HUDEP-2 (cell line): ENCODE results near the gene FOXD2.

Experiments
- DNase-seq, 76 experiments: peaks; one replicate each; lab custom pipeline; 2025; ENCODE audit not compliant: unreplicated experiment in 76 of 76; lab: John Stamatoyannopoulos, UW

Gene FOXD2

GRCh38 chr1:47459253-47459788, 21.5 kb downstream of the FOXD2 start:
- no peak for DNase-seq

GRCh38 chr1:47460040-47460439, 22.2 kb downstream of the FOXD2 start:
- no peak for DNase-seq

GRCh38 chr1:47460456-47460855, 22.6 kb downstream of the FOXD2 start:
- DNase-seq, result no peak

- DNase-seq, result no peak
Observed at GRCh38 chr1:47465605-47466004, 27.8 kb downstream of the FOXD2 start.

GRCh38 chr1:47468709-47469389, 31.0 kb downstream of the FOXD2 start:
- DNase-seq, result no peak

DNA sequence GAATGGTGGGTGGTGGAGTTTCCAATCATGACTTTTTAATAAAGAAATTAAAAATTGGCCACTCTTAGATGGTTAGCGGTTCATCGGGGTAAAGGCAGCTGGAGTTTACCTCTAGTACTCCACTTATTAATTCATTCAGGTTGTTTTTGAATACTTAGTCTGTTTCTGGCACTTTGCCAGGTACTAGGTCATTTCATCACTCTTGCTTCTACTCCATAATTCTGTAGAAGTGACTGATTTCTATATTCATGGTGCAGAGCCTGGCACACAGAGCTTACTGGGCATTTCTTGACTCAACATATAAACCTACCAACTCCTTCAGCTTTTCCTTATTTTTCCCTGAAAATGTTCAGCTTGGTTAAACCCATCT, 31.5 kb downstream of the FOXD2 start:
- DNase-seq, result no peak

DNA sequence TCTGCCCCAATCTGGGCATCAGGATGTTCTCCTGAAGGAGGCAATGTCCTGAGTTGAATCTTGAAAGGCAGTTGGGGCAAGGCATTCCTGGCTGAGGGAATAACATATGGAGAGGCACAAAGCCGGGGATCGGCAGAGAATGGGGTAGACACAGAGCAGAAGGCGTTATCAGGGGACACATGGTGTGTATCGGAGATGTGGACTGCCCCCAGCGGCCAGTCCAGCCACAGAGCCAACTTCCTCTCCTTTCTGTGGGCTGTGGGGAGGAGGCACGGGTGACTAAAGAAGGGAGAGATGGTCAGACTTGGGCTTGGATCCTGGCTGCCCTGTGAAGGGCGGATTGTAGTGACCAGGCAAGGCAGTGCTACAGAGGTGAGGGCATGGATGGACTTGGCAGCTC, 32.1 kb downstream of the FOXD2 start:
- DNase-seq, result no peak

DNA sequence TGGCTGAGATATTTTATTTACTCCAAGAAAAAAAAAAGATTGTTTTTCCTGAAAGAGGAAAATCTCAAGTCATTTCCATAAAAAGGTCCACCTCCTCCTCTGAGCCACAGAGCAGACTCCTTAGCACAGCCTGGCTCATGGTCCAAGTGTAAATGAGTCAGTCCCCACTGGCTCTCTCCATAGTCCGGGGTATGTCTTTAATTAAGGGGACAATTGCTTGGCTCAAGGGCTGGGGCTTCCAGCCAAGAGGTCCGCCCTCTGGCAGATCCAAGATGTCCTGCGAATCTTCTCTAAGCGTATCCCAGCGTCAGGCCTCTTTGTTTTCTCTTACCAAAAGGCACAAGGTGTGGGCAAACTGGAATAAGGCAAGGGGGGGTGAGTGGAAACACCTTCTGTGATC, 33.3 kb downstream of the FOXD2 start:
- DNase-seq, result no peak

DNA sequence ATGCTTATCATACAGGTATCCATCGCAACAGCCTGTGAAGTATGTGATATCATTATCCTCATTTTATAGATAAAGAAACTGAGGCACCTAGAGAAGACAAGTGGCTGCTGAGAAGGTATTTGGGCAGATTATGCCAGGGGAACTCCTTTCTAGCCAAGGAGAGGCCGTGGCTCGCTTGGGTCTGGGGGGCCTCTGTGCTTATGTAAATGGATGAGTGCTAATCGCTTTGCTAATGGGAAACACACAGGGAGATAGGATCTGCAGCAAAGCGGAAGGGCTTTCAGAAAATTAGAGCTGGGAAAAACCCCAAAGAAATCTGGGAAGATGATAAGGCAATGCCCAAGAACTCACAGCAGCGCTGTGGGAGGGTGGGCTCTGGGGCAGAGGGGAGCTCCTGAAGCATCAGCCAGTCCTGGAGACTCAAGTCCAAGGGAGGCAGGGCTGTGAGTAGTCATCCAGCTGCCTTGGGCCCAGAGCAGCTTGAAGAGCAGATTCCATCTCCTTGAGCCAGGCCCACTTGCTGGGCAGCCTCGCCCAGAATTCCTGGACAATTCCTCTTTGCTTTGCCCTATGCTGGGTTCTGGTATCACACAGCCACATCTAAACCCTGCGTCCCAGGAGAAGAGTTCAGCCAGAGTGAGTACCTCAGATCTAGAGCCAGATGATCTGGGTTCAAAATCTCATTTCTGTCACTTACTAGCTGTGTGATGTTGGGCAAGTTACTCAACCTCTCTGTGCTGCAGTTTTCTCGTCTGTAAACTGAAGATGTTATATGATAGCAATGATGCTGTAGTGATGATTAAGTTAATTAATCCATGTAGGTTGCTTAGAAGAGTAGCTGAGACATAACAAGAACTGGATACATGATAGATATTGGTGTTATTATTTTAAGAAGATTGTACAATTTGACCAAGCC, 36.7 kb downstream of the FOXD2 start:
- no peak for DNase-seq

- DNase-seq, result no peak
Observed at GRCh38 chr1:47477595-47478080, 39.8 kb downstream of the FOXD2 start.

DNA sequence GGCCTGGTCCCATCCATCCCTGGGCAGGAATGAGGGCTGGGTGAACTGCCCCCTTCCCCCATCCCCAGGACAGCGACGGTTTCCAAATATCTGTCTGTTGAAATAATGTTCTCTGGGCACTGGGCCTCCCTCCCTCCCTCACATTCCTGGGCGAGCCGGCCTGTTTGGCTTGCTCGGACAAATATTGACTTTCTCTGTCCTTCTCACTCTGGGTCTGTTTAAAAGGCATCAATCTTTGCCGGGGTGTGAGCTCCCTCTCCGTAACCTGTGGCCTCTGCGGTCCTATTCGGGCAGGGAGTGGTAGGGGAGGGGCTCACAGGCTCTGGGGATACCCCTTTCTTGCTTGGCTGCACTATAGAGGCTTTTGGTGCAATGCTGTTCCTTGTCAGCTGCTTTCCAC, 40.2 kb downstream of the FOXD2 start:
- DNase-seq, result no peak

DNA sequence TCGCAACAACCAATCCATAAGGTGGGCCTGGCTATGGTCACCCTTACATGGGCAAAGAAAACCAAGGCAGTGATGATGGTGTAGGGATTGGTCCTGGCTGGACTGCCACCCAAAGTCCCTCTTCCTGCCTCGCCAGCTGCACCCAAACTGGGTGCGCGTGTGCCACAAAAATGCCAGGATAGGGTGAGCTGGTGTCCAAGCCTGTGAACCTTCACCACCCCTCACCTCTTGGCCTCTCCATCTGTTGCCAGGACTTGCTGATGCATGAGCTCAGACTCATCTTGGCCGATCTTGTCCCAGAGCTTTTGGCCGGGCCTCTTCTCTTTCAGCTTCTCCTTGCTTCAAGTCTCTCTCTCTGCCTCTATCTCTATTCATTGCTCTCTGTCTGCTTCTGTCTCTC, 41.8 kb downstream of the FOXD2 start:
- DNase-seq, result no peak

GRCh38 chr1:47481936-47482335, 44.1 kb downstream of the FOXD2 start:
- no peak for DNase-seq

DNA sequence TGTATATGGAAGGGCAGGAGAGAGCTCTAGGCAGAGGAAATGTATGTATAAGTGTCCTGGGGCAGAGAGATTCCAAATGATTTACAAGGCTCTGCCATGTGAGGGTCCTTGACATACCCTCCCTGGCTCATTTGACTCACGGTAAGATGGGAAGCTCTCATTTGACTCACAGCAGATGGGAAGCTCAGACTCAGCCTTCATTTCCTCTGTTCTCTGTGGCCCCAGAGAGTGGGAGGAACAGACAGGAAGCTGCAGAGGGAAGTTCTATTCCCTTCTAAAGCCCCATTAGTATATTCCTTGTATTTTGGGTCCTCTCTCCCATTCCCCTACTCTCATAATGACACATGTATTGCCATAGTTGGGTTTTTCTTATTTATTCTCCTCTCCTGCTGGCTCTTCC, 44.9 kb downstream of the FOXD2 start:
- DNase-seq, result no peak

DNA sequence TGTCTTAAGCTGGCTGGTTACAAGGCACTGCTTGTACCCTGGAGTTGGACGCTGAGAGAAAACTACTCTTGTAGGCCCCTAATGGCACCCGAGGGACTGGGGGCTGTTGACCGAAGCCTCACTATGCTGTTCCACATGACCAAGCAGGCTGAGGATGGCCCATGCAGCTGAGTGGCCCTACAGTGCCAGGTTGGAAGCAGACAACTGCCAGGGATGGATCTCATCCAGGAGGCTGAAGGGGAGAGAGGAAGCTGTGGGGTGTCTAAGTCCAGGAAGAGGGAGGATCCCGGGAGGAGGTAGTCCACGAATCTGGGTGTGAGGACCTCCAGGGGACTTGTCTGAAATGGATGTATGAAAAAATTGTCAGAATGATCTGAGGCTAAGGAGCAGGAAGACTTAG, 45.8 kb downstream of the FOXD2 start:
- no peak for DNase-seq

DNA sequence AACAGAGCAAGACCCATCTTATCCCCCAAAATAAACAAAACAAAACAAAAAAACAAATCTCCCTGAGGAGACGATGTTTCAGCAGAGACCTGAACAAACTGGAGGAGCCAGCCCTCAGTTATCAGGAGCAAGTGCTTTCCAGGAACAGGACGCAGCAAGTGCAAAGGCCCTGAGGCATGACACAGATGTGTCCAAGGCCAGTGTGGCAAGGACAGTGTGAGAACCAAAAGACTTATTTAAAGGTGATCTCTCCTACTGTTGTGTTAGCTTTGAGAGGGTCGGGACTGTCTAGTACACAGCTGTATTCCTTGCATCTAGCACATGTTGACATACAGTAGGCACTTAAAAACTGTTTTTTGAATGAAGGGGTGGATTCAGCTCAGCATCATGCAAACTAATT, 48.0 kb downstream of the FOXD2 start:
- no peak for DNase-seq

GRCh38 chr1:47487332-47487731, 49.5 kb downstream of the FOXD2 start:
- no peak for DNase-seq

GRCh38 chr1:47487850-47488450, 50.1 kb downstream of the FOXD2 start:
- no peak for DNase-seq
